ENCODE results near the gene B9D2. TPM values are rescaled to one million over a fixed set of nuclear protein-coding genes. Genes with fewer than 3 reads are reported as not detected.

B9D2 gene
- total RNA-seq, 4 donors from 2014 or later, result 1.6 to 4.8 (median 3.1) TPM

DNA sequence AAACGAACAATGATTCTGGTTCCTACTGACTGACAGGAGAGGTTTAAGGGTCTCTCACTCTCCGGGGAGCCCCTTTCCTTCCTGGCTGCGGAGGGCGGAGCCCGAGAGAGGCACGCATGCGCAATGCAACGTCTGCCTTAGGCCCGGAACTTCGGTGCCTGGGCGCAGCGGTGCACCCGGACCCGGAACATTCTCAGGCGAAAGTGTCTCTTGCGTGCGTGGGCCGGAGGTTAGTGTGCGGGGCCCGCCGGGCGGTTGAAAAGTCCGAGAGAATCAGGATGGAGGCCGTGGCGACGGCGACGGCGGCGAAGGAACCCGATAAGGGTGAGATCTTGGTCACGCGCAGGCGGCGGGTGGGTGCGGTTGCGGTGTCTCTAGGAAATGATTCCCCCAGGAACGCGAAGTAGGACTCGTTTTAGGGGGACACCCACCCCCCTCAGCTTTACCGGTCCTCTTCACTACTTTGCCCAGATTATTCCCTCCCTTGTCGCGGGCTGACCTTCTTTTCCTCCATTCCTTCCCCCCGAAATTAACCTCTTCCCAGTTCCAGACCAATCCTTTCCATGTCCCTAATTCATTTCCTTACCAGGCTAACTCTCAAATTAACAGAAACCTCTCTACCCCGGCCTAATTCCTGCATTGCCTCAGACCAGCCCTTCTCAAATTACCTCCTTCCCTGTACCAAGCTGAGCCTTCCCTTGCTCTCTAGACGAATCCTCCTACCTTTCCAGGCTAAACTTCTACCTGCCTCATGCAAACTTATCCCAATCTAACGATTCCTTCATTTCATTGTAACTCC lies 53.7 kb downstream of the B9D2 start, which contains the start of gene CCDC97:
Gene CCDC97, plus strand, starts transcription at position 140 of the 799 bp plus-strand sequence. Its CDS starts 139 bp downstream, at position 279.
- TF ChIP-seq, protein P1, sequence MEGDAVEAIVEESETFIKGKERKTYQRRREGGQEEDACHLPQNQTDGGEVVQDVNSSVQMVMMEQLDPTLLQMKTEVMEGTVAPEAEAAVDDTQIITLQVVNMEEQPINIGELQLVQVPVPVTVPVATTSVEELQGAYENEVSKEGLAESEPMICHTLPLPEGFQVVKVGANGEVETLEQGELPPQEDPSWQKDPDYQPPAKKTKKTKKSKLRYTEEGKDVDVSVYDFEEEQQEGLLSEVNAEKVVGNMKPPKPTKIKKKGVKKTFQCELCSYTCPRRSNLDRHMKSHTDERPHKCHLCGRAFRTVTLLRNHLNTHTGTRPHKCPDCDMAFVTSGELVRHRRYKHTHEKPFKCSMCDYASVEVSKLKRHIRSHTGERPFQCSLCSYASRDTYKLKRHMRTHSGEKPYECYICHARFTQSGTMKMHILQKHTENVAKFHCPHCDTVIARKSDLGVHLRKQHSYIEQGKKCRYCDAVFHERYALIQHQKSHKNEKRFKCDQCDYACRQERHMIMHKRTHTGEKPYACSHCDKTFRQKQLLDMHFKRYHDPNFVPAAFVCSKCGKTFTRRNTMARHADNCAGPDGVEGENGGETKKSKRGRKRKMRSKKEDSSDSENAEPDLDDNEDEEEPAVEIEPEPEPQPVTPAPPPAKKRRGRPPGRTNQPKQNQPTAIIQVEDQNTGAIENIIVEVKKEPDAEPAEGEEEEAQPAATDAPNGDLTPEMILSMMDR (IDR thresholded peaks at IDR 0.05; ENCODE audit: low read depth), result no peak

DNA sequence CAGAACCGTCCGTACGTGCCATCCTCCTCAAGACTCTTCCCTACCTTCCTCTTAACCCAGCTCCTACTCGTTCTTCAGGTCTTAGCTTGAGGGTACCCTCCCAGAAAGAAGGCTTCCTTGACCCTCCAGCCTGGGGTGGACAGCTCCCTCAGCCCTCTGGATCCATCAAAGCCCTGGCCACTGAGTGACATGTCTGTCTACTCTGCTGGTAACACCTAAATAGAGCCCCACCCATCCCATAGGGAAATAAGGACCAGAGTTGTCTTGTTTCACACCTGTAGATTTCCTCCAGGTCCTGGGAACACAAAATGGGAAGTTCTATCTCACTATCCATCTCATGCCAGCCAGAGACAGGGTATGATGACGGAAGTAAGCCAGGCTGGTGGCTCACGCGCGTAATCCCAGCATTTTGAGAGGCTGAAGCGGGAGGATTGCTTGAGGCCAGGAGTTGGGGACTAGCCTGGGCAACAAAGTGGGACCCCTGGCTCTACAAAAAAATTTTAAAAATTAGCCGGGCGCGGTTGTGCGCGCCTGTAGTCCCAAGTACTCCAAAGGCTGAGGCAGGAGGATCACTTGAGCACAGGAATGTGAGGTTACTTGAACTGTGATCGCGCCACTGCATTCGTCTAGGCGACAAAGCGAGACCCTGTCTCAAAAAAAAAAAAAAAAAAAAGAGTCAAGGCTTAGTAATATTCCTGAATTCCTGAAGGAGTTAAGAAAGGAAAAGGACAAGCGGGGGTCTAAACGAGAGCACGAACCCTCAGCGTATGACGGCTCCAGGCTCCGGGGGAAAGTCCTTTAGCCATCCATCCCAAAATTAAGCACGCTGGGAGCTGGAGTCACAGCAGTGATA lies 54.5 kb downstream of the B9D2 start:
- TF ChIP-seq, protein P1 (IDR thresholded peaks at IDR 0.05; ENCODE audit: low read depth), result no peak

DNA sequence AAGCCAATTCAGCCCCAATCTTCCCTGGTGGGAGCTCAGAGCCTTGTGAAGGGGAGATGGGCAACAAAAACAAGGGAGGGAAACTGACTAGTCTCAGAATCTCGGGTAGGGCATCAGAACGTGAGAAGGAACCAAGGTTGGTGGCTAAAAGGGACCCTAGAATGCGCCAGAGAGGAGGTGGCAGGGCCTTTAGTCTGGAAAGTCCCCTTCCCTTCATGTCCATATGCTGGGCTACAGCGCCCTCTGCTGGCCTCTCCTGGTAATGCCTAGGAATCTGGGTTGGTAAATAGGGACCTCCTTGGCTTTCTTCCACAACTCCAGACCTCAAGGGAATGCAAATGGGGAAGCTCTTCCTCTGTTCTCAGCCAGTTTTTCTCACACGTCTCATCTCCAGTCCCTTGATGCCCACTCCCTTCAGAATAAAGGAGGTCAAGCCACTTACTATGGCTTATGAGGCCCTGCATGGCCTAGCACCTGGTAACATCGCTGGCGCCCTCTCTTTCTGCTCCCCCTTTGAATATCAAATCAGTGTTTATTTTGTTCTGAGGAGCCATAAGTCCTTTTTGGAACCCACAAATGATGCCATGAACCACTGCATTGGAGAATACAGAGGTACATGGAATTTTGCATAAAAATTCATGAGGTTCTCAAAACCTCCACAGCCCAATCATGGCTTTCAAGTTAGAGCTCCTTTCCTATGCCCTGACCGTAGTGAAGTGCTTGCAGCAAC lies 55.3 kb downstream of the B9D2 start:
- TF ChIP-seq, protein P1 (IDR thresholded peaks at IDR 0.05; ENCODE audit: low read depth), result no peak

DNA sequence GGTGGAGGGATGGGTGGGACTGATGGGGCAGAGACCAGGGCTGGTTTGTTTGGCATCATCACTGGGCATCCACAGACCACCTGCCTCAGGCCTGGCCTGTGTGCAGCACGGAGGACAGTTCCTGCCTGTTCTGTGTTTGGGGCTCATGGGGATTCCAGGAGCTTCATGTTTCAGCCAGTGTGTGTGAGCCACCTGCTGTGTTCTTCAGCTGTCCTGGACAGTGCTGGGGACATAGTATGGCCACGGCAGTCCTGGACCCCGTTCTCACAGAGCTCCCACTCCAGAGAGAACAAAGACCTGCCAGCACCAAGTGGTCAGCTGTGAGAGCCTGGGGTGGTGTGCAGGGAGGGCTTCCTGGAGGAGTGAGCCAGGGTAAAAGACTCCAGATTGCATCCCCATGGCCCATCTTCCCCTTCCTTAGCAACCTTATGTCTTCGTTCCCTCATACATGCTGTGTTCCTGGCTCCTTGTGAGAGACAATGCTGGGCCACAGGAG lies 55.9 kb downstream of the B9D2 start:
- TF ChIP-seq, protein P1 (IDR thresholded peaks at IDR 0.05; ENCODE audit: low read depth), result no peak

DNA sequence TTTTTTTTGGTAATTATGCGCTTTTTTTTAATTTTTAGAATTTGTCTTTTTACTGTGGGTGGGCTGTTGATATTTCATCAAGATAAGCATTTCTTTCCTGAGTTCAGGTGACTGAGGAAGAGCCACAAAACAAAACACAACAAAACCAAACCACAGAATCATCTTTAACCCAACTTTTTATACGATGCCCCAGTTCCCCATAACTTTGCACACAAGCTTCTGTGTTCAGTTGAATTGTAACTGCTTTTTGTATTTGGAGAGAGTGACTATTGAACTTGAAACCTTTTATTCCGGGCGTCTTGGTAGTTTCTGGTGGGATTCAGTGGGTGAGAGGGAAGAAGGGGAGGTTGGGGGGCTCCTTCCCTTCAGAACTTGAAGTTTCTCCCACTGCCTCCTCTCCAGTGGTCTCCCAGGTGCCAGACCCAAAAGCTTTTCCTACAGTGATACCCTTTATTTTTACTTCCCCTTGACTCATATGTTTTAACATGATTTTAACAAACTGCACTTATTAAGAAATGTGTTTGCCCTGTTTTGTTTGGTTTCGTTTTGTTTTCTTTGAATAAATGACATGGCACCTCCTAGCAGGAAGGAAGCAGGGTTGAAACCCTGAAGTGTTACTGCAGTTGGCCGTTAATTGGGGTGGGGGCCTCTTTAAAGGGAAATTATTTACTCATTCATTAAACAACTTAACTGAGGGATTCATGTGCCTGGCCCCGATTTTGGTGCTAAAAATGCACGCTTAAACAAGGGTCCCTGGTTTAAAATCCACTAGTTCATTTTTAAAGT lies 56.7 kb downstream of the B9D2 start:
- TF ChIP-seq, protein P1 (IDR thresholded peaks at IDR 0.05; ENCODE audit: low read depth), result no peak

DNA sequence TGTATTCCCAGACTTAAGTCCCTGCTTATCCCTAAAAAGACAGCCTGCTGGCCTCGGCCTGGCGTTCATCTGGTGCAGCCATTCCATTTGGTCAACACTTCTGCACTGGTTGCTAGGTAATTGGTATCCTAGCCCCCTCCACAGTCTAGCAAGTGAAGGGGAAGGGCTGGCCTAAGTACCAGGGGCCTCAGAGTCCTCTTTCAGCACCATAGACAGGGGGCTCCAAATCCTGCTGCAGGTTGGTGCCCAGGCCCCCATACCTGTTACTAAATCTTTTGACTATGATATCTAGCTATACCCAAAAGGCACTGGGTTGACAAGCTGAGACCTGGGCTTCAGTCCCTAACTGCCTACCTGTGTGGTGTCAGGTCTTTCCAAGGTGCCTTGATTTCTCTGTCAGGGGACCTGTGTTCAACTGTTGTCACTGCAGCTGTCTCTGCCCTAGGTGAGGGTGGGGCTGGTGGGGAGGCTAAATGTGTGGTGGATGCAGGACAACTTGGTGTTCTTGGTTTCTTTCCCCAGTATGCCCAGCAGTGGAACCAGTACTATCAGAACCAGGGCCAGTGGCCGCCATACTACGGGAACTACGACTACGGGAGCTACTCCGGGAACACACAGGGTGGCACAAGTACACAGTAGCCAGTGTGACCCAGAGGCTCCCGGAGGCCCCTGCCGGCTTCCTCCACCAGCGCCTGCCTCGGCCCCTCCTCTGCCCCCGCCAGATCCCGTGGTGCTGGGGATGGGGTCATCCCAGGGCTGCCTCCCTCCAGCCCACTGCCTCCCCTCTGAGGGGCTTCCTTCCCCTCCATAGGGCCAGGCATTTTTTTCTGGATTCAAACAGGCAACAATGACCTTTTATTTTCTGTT lies 57.8 kb downstream of the B9D2 start:
- TF ChIP-seq, protein P1 (IDR thresholded peaks at IDR 0.05; ENCODE audit: low read depth), result no peak

Measured in subcutaneous adipose tissue (tissue), 4 donors.